Measurements from ENCODE around the gene KLK7. TPM values are rescaled to one million over a fixed set of nuclear protein-coding genes. Genes with fewer than 3 reads are reported as not detected.

The KLK7 gene
- not detected for polyA plus RNA-seq (2012; ENCODE audit: insufficient read length, low read depth)

DNA sequence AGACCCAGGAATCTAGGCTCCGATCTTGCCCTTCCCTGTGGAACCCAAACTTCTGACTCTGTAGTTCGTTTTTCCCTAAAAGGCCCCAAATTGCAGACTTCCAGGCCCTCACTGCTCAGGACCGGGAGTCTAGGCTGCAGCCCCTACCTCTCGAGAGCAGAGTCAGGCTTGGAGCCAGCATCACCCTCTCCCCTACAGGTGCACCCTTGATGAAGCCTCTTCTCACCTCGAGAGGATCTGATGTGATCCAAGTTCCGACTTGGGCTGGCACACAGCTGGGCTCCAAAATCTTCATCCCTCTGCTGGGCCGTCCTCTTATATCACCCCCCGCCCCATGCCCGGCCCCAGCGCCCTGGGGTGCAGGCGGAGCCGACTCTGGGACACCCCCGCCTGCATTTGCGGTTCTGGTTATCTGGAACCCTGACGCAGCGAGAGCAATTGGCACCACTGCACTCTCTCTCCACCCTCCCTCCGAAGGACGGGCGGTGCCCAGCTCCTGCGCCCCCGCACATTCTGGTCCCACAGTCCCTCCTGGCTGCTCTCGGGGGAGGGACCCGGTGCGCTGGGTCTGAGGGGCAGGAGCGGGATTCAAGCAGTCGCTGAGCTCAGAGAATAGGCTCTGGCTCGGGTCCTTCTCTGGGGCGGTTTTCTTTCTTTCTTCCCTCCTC is at the start of gene KLK7:
Gene KLK7 (minus strand): TSS at position 293 of the 668 bp plus-strand sequence. CDS start 1,518 bp downstream, outside the sequence.
- TF ChIP-seq, protein P1, sequence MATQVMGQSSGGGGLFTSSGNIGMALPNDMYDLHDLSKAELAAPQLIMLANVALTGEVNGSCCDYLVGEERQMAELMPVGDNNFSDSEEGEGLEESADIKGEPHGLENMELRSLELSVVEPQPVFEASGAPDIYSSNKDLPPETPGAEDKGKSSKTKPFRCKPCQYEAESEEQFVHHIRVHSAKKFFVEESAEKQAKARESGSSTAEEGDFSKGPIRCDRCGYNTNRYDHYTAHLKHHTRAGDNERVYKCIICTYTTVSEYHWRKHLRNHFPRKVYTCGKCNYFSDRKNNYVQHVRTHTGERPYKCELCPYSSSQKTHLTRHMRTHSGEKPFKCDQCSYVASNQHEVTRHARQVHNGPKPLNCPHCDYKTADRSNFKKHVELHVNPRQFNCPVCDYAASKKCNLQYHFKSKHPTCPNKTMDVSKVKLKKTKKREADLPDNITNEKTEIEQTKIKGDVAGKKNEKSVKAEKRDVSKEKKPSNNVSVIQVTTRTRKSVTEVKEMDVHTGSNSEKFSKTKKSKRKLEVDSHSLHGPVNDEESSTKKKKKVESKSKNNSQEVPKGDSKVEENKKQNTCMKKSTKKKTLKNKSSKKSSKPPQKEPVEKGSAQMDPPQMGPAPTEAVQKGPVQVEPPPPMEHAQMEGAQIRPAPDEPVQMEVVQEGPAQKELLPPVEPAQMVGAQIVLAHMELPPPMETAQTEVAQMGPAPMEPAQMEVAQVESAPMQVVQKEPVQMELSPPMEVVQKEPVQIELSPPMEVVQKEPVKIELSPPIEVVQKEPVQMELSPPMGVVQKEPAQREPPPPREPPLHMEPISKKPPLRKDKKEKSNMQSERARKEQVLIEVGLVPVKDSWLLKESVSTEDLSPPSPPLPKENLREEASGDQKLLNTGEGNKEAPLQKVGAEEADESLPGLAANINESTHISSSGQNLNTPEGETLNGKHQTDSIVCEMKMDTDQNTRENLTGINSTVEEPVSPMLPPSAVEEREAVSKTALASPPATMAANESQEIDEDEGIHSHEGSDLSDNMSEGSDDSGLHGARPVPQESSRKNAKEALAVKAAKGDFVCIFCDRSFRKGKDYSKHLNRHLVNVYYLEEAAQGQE (IDR thresholded peaks at IDR 0.05; ENCODE audit: insufficient read depth in 1 of 2, low read depth in 2 of 2, low read length in 2 of 2), result no peak
- TF ChIP-seq SIN3A (IDR thresholded peaks at IDR 0.05; ENCODE audit: borderline replicate concordance, insufficient read depth, low read length) (no peak), TAF1 (IDR thresholded peaks at IDR 0.05; ENCODE audit: borderline replicate concordance, insufficient read depth, low read length) (no peak), FOXP2 (optimal IDR thresholded peaks at IDR 0.05; ENCODE audit: borderline replicate concordance, extremely low read depth, extremely low read length, insufficient read depth) (no peak), POLR2AphosphoS5 (IDR thresholded peaks at IDR 0.05; ENCODE audit: low read depth, low read length) (no peak)

DNA sequence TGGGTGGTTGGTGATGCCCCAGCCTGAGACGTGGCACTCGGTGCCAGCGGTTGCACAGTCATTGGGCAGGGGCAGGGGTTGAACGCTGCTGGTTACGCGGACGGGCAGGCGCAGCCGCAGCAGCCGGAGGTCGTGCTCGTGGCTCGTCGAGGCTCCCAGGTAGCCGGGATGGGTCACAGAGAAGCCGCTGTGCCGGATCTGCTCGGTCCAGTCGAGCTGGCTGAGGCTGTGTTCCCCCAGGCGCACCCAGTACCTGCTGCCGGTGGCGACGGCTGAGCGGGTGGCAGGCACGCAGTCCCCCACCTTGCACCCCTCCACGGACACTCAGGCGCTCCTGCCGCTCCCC is 48.1 kb upstream of the KLK7 start:
- TF ChIP-seq SIN3A (IDR thresholded peaks at IDR 0.05; ENCODE audit: borderline replicate concordance, insufficient read depth, low read length), result no peak

DNA sequence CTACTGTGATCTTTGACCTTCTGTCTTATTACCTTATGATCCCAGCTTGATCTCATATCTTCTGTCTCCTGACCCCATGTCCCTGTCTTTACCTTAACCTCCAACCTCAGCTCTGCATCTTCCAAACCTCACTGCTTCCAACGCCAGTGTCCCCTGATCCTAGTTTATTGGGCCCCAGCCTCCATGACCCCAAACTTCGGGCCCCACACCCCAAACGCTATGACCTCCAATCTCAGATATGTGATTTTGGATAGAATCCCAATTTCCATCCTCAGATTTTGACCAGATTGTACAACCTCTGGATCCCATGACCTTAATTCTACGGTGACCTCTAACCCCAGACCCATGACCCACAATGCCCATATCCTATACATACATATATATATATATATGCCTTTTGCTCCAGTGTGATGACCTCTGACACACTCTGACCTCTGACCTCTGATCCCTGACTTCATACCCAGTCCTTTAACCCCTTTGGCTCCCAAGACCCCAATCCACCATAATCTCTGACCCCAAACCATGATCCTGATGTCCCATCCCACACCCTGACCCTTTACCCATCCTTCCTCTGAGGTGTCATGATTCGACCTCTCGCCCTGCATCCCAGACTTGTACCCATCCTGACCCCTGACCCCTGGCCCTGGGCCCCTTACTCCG is 47.6 kb upstream of the KLK7 start:
- TF ChIP-seq FOXP2 (optimal IDR thresholded peaks at IDR 0.05; ENCODE audit: borderline replicate concordance, extremely low read depth, extremely low read length, insufficient read depth) (no peak), POLR2AphosphoS5 (IDR thresholded peaks at IDR 0.05; ENCODE audit: low read depth, low read length) (no peak), SIN3A (IDR thresholded peaks at IDR 0.05; ENCODE audit: borderline replicate concordance, insufficient read depth, low read length) (no peak), TAF1 (IDR thresholded peaks at IDR 0.05; ENCODE audit: borderline replicate concordance, insufficient read depth, low read length) (no peak)
- TF ChIP-seq, protein P1 (IDR thresholded peaks at IDR 0.05; ENCODE audit: insufficient read depth in 1 of 2, low read depth in 2 of 2, low read length in 2 of 2), result no peak

DNA sequence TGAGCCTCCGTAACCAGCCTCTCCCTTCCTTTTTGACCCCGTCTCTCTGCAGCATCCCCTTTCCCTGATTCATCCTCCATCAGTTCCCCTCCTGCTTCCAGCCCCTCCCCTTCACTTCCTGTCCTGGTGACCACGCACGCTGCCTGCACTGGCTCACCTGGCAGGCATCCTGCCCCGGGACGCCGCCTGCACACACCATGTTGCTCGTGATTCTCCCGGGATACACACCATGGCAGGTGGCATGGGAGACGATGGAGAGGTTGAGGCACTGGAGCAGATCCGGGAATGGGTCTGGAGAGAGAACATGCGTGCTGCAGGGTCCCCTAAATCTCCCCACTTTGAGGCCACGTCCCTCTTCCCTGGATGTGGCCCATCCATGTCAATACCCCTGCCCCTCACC is 46.9 kb upstream of the KLK7 start:
- no peak for TF ChIP-seq POLR2AphosphoS5 (IDR thresholded peaks at IDR 0.05; ENCODE audit: low read depth, low read length)
- no peak for TF ChIP-seq SIN3A (IDR thresholded peaks at IDR 0.05; ENCODE audit: borderline replicate concordance, insufficient read depth, low read length)
- TF ChIP-seq TAF1 (IDR thresholded peaks at IDR 0.05; ENCODE audit: borderline replicate concordance, insufficient read depth, low read length), result no peak
- TF ChIP-seq, protein P1 (IDR thresholded peaks at IDR 0.05; ENCODE audit: insufficient read depth in 1 of 2, low read depth in 2 of 2, low read length in 2 of 2), result no peak
- no peak for TF ChIP-seq FOXP2 (optimal IDR thresholded peaks at IDR 0.05; ENCODE audit: borderline replicate concordance, extremely low read depth, extremely low read length, insufficient read depth)

DNA sequence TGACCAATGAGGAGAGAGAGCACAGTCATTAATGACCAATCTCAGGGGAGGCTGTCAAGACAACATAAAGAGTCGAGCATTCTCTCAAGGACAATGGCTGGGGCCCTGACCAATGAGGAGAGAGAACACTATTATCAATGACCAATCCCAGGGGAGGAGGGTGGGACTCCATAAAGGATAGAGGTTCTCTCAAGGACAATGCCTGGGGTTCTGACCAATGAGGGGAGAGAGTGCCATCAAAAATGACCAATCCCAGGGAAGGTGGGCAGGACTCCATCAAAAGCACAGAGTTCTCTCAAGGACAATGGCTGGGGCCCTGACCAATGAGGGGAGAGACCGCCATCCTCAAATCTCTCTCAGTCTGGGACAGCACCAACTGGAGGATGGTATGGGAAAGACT is 46.0 kb upstream of the KLK7 start:
- TF ChIP-seq TAF1 (IDR thresholded peaks at IDR 0.05; ENCODE audit: borderline replicate concordance, insufficient read depth, low read length) (no peak), FOXP2 (optimal IDR thresholded peaks at IDR 0.05; ENCODE audit: borderline replicate concordance, extremely low read depth, extremely low read length, insufficient read depth) (no peak), SIN3A (IDR thresholded peaks at IDR 0.05; ENCODE audit: borderline replicate concordance, insufficient read depth, low read length) (no peak), POLR2AphosphoS5 (IDR thresholded peaks at IDR 0.05; ENCODE audit: low read depth, low read length) (no peak)
- TF ChIP-seq, protein P1 (IDR thresholded peaks at IDR 0.05; ENCODE audit: insufficient read depth in 1 of 2, low read depth in 2 of 2, low read length in 2 of 2), result no peak
